ENCODE measurements around the gene ADGRE2.
"Not testable (repeated sequence)": the region's sequence is repeated elsewhere in the genome, so short reads cannot be mapped to it uniquely, and the experiment has no call there.

ADGRE2 gene

DNA sequence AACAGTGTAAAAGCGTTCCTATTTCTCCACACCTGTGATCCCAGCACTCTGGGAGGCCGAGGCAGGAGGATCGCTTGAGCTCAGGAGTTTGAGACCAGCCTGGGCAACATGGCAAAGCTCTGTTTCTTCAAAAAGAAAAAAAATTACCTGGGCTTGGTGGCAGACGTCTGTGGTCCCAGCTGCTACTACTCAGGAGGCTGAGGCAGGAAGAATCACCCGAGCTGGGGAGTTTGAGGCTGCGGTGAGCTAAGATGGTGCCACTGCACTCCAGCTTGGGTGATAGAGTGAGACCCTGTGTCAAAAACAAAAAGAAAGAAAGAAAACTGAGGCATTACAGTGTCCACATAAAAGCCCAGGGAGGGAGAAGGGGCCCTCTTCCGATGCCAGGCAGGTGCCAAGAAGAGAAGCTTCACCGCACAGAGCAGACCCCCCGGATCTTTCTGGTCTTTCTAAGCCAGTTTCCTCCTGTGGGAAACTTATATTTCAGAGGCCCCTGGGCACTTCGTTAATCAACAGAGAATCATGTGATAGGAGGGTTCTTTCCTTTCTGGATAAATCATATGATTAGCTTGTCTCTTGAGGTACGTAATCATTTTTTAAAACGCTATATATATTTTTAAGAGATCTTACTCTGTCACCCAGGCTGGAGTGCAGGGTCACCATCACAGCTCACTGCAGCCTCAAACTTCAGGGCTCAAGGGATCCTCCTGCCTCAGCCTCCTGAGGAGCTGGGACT is at the start of gene ADGRE2:
Gene ADGRE2 (minus strand): TSS at position 451 of the 736 bp plus-strand sequence. CDS start 1,804 bp downstream, outside the sequence.
- not testable (repeated sequence) for DNase-seq

DNA sequence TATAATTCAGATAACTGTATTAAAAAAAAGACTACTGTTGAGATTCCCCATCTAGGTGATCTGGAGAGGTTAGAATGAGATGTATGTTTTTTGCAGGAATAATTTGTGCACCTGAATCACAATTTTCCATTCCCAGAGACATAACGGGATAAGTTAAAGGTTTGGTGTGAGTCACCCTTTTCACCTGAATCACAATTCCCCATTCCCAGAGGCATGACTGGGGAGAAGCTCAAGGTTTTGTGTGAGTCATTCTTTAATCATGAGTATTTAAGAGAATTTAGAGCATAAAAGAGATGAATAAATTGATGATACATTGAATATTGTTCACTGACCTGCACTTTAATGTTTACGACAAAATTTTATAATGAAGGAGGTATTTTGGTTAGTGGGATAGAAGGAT is 47.6 kb upstream of the ADGRE2 start:
- no peak for DNase-seq

DNA sequence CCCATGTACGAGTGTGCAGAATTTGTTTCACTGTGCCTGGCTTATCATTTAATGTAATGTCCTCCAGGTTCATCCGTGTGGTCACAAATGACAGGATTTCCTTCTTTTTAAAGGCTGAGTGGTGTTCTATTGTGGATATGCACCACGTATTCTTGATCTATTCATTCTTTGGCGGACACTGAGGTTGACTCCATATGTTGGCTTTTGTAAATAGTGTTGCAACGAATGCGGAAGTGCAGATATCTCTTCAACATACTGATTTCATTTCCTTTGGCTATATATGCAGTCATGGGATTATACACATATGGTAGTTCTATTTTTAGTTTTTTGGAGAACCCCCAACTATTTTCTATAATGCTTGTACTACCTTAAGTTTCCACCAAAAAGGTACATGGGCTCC is 43.6 kb upstream of the ADGRE2 start:
- DNase-seq: no peak

DNA sequence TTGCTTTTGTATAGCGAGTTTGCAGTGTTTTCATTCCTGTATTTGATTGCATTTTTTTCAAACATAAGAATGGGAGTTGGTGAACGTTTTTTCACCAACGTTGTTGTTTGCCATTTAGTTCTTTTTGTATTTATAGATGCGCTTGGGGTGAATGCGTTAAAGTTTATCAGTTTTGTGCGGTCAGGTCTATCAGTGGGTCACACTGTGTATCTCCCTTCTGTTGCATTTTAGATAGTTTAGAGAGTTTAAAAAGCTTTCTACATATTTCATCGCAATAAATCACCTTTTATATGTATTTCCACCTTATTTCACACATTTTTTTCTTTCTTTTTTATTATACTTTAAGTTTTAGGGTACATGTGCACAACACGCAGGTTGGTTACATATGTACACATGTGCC is 40.2 kb upstream of the ADGRE2 start:
- DNase-seq: no peak

DNA sequence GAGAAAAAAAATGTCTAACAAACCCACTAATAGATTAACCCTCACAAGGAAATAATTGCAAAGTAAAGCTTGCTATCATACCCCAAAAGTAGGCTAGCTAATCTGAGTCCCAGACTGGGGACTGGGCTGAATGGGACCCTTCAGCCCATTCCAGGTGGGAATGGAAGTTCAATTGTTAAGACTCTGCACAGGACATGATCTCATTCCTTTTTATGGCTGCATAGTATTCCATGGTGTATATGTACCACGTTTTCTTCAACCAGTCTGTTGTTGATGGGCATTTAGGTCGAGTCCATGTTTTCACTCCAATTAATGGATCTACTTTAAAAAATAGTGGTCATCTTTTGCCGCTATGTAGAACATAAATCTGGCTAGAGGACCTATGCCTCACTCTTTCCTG is 38.7 kb upstream of the ADGRE2 start:
- DNase-seq: no peak

DNA sequence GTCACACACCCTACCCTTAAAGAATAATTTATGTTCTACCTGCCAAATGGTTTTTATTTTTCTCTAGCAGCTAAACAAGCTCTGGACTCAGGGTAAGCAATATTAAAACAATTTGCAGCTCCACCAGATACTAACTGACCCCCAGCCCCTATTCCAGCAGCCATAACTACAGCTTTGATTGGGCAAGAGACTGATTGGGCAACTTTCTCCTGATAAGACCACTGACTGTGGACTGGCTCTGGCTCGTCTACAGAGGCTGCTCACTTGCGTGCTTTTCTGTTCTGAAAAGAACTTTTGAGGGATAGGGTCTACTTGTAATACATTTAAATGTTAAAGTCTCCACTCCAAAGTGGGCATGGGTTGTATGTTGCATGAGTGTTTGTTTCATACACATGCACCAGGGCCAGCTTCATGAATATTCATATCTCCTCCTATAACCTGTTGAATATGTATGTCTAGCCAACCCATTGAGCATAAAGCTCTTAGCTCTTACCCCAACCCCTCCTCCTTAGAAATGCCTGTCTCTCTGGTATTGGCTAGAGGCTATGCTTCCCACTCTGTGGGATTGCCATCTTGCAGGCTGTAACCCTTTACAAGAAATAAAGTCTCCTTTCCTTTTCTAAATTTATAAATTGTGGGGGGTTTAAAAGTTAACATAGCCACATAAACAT is 36.8 kb upstream of the ADGRE2 start:
- no peak for DNase-seq

DNA sequence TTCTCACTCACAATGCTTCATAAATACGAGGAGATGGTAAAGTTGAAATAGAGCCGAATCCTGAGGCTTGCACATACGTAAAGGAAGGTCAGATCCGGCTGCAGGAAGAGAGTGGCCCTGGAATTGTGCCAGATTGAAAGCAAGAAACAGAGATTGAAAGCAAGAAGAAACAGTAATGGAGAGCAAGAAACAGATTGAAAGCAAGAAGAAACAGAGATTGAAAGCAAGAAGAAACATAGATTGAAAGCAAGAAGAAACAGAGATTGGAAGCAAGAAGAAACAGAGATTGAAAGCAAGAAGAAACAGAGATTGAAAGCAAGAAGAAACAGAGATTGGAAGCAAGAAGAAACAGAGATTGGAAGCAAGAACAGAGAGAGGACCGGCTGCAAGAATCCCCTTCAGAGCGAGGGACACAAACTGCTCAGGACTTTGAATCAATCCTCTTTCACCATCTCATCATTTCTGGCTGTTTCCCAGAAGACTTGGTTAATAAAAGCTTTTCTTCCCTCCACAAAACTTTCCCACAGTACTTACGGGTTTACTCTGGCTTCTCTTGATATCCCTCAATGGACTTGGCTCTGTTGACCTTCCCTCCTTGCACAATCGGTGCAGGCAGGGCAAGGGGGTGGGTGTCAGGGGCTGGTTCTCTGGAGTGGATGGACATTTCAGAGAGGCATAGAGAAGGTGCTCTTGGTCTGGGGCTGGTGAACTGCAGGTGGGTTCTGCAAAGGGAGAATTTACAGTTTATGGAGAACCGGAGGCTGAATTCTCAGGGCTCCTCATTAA is 31.1 kb upstream of the ADGRE2 start:
- no peak for DNase-seq

DNA sequence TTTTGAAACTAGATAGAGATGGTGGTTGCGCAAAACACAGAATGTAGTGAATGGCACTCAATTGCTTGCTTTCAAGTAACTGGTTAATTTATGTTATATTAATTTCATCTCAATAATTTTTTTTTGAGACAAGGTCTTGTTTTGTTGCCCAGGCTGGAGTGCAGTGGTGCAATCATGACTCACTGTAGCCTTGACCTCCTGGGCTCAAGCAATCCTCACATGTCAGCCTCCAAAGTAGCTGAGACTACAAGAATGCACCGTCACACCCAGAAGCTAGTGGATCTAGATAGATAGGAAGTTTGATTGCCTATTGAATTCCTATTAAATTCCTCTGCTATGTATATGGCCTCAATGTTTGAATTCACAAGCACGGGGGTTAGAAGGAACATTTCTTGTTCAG is 26.4 kb upstream of the ADGRE2 start:
- DNase-seq: no peak

DNA sequence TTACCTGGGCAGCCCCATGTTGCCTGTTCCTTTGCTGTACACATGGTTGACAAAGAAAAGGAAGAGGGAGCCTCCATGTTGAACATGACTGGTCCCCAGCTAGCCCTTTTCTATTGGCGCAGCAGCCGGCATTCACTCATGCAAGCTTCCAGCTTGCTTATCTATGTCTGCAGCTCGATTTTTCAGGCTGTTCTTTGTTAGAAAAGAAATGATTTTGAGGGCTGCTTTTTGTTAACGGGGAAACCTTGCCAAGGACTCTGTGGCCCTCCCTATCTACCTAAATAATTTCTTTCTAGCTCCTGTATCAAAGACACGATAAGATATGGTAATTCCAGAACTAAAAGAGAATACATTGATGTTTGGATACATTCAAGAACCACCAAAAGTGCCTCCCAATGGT is 20.4 kb upstream of the ADGRE2 start:
- DNase-seq: no peak

DNA sequence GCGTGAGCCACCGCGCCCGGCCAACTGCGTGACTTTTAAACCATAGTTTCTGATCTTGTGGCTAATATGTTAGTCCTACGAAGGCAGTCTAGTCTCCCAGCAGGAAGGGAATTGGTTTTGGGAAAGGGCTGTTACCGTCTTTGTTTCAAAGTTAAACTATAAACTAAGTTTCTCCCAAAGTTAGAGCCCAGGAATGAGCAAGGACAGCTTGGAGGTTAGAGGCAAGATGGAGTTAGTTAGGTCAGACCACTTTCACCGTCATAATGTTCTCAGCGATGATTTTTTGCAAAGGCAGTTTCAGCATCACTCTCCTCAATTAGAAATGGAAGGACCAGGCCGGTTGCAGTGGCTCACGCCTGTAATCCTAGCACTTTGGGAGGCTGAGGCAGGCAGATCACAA is 17.7 kb upstream of the ADGRE2 start:
- no peak for DNase-seq

DNA sequence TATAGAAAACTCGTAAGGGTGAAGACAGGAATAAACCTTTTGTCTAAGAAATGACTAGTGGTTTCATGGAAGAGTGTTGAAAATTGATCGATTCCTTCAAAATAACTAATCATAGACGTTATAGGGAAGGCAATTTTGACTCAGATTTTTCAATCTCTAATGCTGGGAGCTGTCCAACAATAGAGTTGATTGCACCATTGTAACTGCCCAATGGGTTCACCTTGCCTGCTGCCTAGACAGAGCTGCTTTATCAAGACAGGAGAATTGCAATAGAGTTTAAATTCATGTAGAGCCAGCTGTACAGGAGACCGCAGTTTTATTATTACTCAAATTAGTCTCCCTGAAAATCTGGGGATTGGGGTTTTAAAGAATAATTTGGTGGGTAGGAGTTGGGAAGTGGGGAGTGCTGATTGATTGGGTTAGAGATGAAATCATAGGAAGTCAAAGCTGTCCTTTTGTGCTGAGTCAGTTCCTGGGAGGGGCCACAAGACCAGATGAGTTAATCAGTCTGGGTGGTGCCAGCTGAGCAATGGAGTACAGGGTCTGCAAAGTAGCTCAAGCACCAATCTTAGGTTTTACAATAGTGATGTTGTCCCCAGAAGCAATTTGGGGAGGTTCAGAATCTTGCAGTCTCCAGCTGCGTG is 16.8 kb upstream of the ADGRE2 start:
- DNase-seq: no peak

DNA sequence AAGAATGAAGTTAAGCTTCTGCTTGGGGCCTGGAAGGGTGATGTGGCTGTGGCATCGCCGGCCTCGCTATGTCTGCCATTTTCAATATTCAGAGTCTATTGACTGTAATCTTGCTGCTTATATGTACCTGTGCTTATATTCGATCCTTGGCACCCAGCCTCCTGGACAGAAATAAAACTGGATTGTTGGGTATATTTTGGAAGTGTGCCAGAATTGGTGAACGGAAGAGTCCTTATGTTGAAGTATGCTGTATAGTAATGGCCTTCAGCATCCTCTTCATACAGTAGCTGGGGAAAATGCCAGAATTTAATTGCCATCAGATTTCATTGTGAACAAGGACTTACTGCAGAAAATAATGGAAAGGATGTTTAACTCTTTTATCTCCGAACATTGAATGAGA is 13.9 kb upstream of the ADGRE2 start:
- DNase-seq: not testable (repeated sequence)

DNA sequence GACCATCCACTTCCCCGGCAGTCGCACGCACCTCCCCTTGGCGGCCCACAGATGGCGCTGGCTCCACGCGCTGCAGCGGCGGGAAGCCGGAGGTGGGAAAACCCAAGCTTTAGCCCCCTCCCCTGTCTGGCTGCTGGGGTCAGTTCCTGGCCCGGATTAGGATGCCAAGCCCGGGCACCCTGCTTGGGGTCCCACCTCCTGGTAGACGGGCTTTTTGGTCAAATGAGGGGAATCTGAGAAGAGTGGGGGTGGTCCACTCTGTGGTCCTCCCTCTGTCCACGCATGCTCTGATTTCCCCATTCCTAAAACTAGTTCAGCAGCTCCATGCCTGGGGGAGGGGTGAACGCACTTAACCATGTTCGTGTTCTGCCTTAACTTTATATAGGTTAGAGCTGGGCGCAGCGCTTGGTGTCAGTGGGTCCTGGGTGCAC is 8.1 kb upstream of the ADGRE2 start:
- no peak for DNase-seq

DNA sequence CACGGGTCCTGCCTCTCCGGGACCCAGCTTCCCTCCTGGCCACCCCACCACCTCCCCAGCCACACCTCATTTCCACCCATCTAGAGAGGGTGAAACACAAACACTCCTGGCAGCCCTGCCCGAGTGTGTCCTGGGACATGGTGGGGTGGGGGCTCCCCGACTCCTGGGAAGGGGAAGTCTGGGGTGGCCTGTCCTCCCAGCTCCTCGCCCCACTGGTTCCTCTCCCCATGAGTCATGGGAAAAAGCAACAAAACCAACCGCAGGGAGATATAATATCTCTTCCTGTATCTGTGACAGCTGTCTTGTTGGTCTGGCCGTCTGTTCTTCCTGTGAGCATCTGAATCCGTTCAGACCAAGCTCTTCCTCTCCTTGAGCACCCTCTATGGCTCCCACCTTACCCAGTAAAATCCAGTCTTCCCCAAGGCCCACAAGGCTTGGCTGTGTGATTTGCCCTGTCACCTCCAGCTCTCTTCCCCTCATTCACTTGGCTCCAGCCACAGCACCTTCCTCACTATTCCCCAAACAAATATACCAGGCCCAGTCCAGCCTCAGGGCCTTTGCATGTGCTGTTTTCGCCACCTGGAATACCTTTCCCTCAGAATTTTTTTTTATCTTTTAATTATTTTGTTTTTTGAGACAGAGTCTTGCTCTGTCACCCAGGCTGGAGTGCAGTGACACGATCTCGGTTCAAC is 6.9 kb upstream of the ADGRE2 start:
- DNase-seq: not testable (repeated sequence)

DNA sequence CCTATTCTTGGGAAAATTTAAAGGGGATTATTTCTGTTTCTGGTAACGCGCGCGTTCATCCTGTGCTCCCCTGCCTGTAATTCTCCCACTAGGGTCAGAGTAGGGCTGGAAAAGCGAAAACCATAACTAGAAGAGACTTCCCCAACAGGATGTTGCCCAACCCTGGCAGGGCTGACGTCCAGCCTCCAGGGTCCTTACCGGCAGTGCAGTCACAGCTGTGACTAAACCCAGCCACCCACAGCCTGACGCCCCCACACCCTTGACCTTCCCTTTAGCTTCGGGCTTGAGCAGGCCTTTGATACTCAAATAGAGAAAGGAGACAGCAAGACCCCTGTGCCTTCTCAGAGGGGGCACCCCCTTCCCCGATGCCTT is 6.4 kb upstream of the ADGRE2 start:
- not testable (repeated sequence) for DNase-seq

DNA sequence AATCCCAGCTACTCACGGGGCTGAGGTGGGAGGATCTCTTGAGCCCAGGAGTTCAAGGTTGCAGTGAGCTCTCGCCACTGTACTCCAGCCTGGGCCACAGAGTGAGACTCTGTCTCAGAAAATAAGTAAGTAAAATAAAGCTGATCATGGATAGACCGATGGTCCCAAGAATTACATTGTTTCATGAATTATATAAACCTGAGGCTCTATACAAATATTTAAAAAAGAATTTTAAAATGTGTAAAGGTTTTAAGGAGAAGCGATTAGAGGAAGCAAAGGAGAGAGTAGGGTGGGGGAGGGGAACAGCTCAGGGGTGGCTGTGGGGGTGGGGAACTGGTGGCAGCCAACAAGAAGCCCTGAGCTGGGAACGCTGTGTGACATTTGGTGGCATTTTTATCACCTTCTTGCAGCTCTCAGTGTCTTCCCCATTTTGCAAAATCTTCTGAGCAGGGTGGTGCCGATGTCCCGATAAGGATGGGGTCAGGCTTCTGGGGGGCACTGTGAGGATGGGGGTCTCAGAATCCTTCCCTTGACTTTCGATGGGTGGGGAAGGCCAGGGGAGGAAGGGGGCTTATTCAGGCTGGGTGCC is 5.1 kb upstream of the ADGRE2 start:
- DNase-seq: not testable (repeated sequence)

DNA sequence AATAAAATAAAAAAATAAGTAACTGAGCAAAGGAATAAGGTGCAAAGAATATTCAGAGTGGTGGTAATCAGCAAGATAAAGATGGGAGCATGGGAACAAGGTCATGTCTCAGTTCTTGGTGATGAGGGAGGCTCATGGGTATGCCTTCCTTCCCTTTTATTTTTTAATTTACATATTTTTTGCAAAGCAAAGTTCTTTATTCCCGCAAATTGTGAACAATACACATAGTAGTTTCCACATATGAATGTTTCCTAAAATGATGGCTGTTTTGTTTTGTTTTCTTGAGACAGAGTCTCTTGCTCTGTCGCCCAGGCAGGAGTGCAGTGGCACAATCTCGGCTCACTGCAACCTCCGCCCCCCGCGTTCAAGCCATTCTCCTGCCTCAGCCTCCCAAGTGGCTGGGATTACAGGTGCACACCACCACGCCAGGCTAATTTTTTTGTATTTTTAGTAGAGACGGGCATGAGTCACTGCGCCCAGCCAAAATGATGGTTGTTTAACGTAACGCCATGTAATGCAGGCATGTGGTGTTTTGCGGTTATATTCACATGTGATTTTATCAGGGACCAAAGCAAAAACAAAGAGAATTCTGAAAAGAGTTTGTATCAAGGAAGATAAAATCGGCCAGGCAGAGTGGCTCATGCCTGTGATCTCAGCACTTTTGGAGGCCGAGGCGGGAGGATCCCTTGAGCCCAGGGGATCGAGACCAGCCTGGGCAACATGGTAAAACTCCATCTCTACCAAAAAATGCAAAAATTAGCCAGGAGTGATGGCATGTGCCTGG is 4.5 kb upstream of the ADGRE2 start:
- DNase-seq: no peak

DNA sequence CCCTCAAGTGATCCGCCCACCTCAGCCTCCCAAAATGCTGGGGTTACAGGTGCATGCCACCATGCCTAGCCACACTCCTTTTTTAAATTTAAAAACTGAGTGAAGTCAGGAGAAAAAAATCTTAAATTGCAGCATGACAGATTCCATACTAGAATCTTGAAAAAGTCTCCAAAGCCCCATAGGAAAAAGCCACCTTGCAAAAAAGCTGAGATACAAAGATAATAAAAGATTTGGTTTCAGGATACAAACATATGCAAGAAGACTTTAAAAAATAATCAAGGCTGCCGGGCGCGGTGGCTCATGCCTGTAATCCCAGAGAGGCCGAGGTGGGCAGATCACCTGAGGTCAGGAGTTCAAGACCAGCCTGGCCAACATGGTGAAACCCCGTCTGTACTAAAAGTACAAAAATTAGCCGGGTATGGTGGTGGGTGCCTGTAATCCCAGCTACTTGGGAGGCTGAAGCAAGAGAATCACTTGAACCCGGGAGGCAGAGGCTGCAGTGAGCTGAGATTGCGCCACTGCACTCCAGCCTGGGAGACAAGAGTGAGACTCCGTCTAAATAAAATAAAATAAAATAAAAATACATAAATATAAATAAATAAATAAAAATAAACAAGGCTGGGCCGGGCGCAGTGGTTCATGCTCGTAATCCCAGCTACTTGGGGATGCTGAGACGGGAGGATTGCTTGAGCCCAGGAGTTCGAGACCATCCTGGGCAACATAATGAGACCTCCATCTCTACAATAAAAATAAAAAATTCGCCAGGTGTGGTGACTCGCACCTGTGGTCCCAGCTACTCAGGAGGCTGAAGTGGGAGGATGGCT is 3.6 kb upstream of the ADGRE2 start:
- DNase-seq: not testable (repeated sequence)

DNA sequence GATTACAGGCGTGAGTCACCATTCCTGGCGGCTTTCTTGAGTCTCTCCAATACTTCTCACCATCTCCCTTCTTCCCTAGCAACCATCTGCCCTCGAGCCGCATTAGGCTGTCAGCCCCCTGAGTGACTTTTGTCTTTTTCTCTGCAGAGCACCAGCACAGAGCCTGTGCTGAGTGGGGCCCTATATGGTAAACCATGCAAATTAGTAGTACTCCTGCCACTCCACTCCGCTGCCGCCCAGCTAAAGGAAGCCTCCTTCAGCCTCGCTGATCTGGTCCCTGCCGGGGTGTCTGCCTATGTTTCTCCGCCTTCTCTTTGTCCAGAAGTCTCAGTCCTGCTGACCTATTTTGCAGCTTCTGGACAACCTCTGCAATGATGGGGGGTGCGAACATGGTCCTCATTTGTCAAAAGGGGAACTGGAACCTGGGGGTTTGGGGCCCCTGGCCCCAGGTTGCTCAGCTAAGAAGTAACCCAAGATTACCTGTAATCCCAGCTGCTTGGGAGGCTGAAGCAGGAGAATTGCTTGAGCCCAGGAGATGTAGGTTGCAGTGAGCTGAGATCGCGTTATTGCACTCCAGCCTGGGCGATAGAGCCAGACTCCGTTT is 2.4 kb upstream of the ADGRE2 start:
- DNase-seq: not testable (repeated sequence)

DNA sequence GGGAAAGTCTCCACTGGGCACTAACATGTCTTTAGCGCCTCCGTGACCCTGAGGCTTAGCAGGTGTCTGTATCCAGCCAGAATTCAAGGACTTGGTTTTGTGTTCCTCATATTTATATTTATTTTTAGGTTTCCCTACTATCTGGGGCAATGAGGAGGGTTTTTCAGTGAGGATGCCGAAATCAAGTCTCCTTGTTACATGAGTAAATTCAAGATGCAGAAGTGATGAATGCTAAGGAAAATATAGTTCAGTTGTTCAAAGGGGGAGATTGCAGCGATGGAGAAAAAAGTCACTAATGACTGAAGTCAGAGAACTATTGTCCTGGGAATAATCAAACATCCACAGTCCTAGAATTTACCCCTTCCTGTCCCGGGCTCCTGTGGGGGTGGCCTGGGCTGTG is 791 bp upstream of the ADGRE2 start:
- DNase-seq: no peak

All from DMS 273 treated with DMSO at 0.1 percent for 48 hours (cell line).